SU-DHL-6 (cell line): Measurements from ENCODE around the gene GOSR2.

Source experiments
- H2AFZ ChIP-seq: fragments of 200-600 bp; sonication (generic); 2 replicates; pipeline ENCODE4 v1.6.1; 2014; ENCODE audit warnings: low read depth, mild to moderate bottlenecking, moderate library complexity, mixed read lengths, antibody characterized with exemption, low read length; ENCODE audit not compliant: severe bottlenecking
- H3F3A ChIP-seq: fragments of 200-600 bp; shearing (Covaris generic); 2 replicates; pipeline ENCODE4 v1.6.0; 2016; ENCODE audit warnings: antibody characterized with exemption, mild to moderate bottlenecking; ENCODE audit not compliant: insufficient read depth
- H3K27ac ChIP-seq: fragments of 200-600 bp; sonication (generic); 2 replicates; pipeline ENCODE4 v1.5.1; 2016; ENCODE audit warnings: low read depth, mild to moderate bottlenecking, low read length, moderate library complexity, mixed read lengths
- H3K27me3 ChIP-seq: fragments of 200-600 bp; sonication (generic), shearing (Covaris generic); 2 replicates; pipeline ENCODE4 v1.6.0; 2014; ENCODE audit warnings: mild to moderate bottlenecking, low read length
- H3K36me3 ChIP-seq: fragments of 200-600 bp; sonication (generic); 2 replicates; pipeline ENCODE4 v1.6.1; 2014; ENCODE audit warnings: mild to moderate bottlenecking, low read length, mixed read lengths
- H3K4me2 ChIP-seq: fragments of 300-600, 200-600 bp; shearing (Covaris generic), sonication (generic); 2 replicates; pipeline ENCODE4 v1.6.0; 2014; ENCODE audit warnings: low read length, low read depth, mild to moderate bottlenecking; ENCODE audit not compliant: poor library complexity, severe bottlenecking
- H3K4me3 ChIP-seq: fragments of 200-600 bp; sonication (generic); 2 replicates; pipeline ENCODE4 v1.5.1; 2014; ENCODE audit warnings: antibody characterized with exemption, low read length, mild to moderate bottlenecking, mixed read lengths; ENCODE audit not compliant: insufficient read depth, poor library complexity, severe bottlenecking
- H3K79me2 ChIP-seq: fragments of 200-600 bp; sonication (generic); 2 replicates; pipeline ENCODE4 v1.6.1; 2014; ENCODE audit warnings: mild to moderate bottlenecking, low read length, moderate library complexity; ENCODE audit not compliant: insufficient read depth
- H3K9ac ChIP-seq: fragments of 200-600 bp; sonication (generic); 2 replicates; pipeline ENCODE4 v1.7.0; 2014; ENCODE audit warnings: mild to moderate bottlenecking, low read length
- H3K9me2 ChIP-seq: fragments of 200-600 bp; sonication (generic); replicated peaks from 2 replicates; pipeline ENCODE4 v1.6.1; 2014; ENCODE audit warnings: low read length; ENCODE audit not compliant: insufficient read depth
- H3K9me3 ChIP-seq: fragments of 200-600 bp; sonication (generic); 2 replicates; pipeline ENCODE4 v1.6.1; 2014; ENCODE audit warnings: low read length, mixed read lengths; ENCODE audit not compliant: insufficient read depth
- H4K20me1 ChIP-seq: fragments of 200-600 bp; sonication (generic); 2 replicates; pipeline ENCODE4 v1.6.1; 2014; ENCODE audit warnings: low read depth, mild to moderate bottlenecking, antibody characterized with exemption, low read length, moderate library complexity, mixed read lengths
- EZH2phosphoT487 ChIP-seq: fragments of 200-600 bp; sonication (generic), shearing (Covaris generic); conservative IDR thresholded peaks from 2 replicates; pipeline ENCODE4 v1.6.1; 2018; ENCODE audit warnings: mild to moderate bottlenecking, antibody characterized with exemption, low read length, moderate library complexity, mixed read lengths
- TF ChIP-seq, protein P1 (sequence below): fragments of 200-600 bp; sonication (generic); IDR thresholded peaks from one replicate; pipeline ENCODE4 v1.5.1; 2017; ENCODE audit warnings: antibody characterized with exemption, mild to moderate bottlenecking, low read length, moderate library complexity; ENCODE audit not compliant: insufficient read depth, poor library complexity, severe bottlenecking

GOSR2 gene

DNA sequence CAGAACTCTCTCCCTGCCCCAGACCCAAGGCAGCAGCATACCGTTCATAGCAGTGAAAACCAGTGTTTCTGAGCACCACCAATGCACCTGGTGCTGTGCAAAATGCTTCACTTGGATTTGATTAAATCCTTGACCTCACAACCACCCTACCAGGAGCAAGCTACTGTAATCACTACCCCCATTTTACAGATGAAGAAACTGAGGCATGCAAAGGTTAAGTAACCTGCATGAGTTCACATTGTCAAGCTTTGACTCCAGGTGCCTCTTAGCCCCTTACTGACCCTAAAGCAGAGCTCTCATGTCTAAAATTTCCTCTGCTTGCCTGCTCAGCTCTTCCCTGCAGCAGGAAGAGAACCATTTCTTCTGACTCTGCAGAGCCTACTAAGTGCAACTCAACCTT is 34.2 kb upstream of the GOSR2 start:
- Histone ChIP-seq H3K4me2 (no peak overlapping the region), H3K79me2 (no peaks in the 10 kb centered on the region), H2AFZ (no peak overlapping the region), H4K20me1 (no peaks in the 10 kb centered on the region), H3K36me3 (no peaks in the 10 kb centered on the region), H3K9ac (no peak overlapping the region), H3K4me3 (no peak overlapping the region), H3K9me2 (no peaks in the 10 kb centered on the region), H3K27ac (no peak overlapping the region), H3K9me3 (no peaks in the 10 kb centered on the region), H3K27me3 (no peaks in the 10 kb centered on the region), H3F3A (no peaks in the 10 kb centered on the region)
- TF ChIP-seq, protein P1, sequence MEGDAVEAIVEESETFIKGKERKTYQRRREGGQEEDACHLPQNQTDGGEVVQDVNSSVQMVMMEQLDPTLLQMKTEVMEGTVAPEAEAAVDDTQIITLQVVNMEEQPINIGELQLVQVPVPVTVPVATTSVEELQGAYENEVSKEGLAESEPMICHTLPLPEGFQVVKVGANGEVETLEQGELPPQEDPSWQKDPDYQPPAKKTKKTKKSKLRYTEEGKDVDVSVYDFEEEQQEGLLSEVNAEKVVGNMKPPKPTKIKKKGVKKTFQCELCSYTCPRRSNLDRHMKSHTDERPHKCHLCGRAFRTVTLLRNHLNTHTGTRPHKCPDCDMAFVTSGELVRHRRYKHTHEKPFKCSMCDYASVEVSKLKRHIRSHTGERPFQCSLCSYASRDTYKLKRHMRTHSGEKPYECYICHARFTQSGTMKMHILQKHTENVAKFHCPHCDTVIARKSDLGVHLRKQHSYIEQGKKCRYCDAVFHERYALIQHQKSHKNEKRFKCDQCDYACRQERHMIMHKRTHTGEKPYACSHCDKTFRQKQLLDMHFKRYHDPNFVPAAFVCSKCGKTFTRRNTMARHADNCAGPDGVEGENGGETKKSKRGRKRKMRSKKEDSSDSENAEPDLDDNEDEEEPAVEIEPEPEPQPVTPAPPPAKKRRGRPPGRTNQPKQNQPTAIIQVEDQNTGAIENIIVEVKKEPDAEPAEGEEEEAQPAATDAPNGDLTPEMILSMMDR = no peak
- no peak for TF ChIP-seq EZH2phosphoT487

DNA sequence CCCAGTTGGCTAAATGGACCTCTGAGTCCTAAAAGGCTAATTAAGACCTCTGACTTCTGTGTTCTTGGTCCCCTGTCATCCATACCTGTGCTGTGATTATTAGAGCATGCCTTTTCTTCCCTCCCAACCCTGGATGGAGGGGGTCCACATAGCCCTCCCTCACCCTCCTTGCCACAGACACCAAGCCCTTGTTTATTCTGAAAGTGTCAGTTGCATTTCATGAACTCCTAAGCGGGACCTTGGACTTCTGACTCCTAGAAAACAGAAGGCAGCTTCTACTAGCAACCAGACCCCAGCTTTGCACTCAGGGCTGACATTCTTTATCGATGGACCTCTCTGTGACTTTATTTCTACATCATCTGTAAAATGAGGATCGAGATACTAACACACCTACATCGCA is 33.4 kb upstream of the GOSR2 start:
- no peak overlapping the region for H3K4me3 ChIP-seq
- no peak for TF ChIP-seq EZH2phosphoT487
- TF ChIP-seq, protein P1 = no peak
- no peak overlapping the region for H3K4me2 ChIP-seq
- no peak overlapping the region for H3K27ac ChIP-seq
- H3K36me3 ChIP-seq = no peaks in the 10 kb centered on the region
- no peaks in the 10 kb centered on the region for H3F3A ChIP-seq
- no peaks in the 10 kb centered on the region for H3K79me2 ChIP-seq
- H3K9me3 ChIP-seq = no peaks in the 10 kb centered on the region
- H3K9me2 ChIP-seq = no peaks in the 10 kb centered on the region
- no peaks in the 10 kb centered on the region for H3K27me3 ChIP-seq
- no peak overlapping the region for H3K9ac ChIP-seq
- no peaks in the 10 kb centered on the region for H4K20me1 ChIP-seq
- no peak overlapping the region for H2AFZ ChIP-seq

DNA sequence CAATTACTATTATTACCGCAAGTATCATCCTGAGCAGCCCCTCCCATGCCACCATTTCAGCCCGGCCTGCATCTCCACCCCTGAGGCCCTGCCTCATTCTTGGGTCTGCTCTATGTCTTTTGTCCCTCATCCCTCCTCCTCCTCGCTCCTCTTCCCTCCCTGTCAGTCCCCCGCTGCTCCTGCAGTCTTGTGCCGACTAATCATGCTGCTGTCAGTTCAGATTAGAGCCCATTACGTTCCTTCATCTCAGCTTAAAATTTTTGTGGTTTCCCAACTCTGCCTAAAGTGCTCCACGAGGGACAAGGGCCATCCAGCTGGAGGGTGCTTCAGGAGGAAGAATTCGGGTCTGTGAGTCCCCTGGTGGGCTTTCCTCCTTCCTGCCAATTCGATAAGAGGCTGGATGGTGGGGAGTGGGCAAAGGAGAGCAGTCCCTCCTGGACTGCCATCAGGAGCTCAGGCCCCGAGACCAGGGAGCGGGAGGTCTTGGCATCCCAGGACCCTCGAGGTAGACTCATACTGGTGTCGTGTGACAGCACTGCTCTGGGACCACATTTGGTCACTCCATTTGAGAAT is 32.9 kb upstream of the GOSR2 start:
- no peaks in the 10 kb centered on the region for H3K9me3 ChIP-seq
- H3F3A ChIP-seq = no peaks in the 10 kb centered on the region
- H3K36me3 ChIP-seq = no peaks in the 10 kb centered on the region
- H2AFZ ChIP-seq = no peak overlapping the region
- H3K79me2 ChIP-seq = no peaks in the 10 kb centered on the region
- no peak overlapping the region for H3K4me3 ChIP-seq
- no peaks in the 10 kb centered on the region for H3K9me2 ChIP-seq
- TF ChIP-seq EZH2phosphoT487 = no peak
- TF ChIP-seq, protein P1 = no peak
- no peaks in the 10 kb centered on the region for H3K27me3 ChIP-seq
- H4K20me1 ChIP-seq = no peaks in the 10 kb centered on the region
- no peak overlapping the region for H3K27ac ChIP-seq
- H3K9ac ChIP-seq = no peak overlapping the region
- no peak overlapping the region for H3K4me2 ChIP-seq
